Measurements from ENCODE around the gene SLC2A6.

GRCh38 chr9:133453651-133454050 is 25.2 kb downstream of the SLC2A6 start:
- TF ChIP-seq CTCF (IDR thresholded peaks at IDR 0.05; ENCODE audit: insufficient read depth, low read depth, low read length) (no peak), EZH2 (IDR thresholded peaks at IDR 0.05; ENCODE audit: insufficient read depth, low read length) (no peak)

Data from astrocyte (in vitro differentiated cells and primary cell).